NB4 (cell line): ENCODE measurements around the gene LIN7A.

Experiments used
- DNase-seq: peaks from one replicate; pipeline ENCODE4 v3.0.0; 2010; ENCODE audit warnings: low read depth
- H3K4me3 ChIP-seq: one replicate; pipeline ENCODE4 v1.5.1; 2011; ENCODE audit warnings: mild to moderate bottlenecking, low read depth, low read length, moderate library complexity
- CTCF ChIP-seq: IDR thresholded peaks from one replicate; pipeline ENCODE4 v1.5.1; 2012; ENCODE audit warnings: low read depth, low read length
- MAX ChIP-seq: IDR thresholded peaks from 2 replicates; pipeline ENCODE4 v1.6.1; 2011; ENCODE audit warnings: low read depth, low read length
- MYC ChIP-seq: IDR thresholded peaks from 2 replicates; pipeline ENCODE4 v1.6.1; 2011; ENCODE audit warnings: low read depth, low read length
- POLR2A ChIP-seq: IDR thresholded peaks from 2 replicates; pipeline ENCODE4 v1.6.1; 2011; ENCODE audit warnings: mild to moderate bottlenecking; ENCODE audit not compliant: insufficient read length; ENCODE audit errors: extremely low read depth

Gene LIN7A

GRCh38 chr12:80843969-80844368, 93.8 kb downstream of the LIN7A start:
- no peak overlapping the region for H3K4me3 ChIP-seq
- no peak for DNase-seq
- TF ChIP-seq MYC (no peak), CTCF (no peak), MAX (no peak), POLR2A (no peak)

- H3K4me3 ChIP-seq, result no peak overlapping the region
- DNase-seq, result no peak
- TF ChIP-seq CTCF, result no peak
- TF ChIP-seq MYC, result no peak
- no peak for TF ChIP-seq POLR2A
- TF ChIP-seq MAX, result no peak
Observed at GRCh38 chr12:80838708-80839107, 99.0 kb downstream of the LIN7A start.

GRCh38 chr12:80838024-80838658, 99.6 kb downstream of the LIN7A start:
- TF ChIP-seq POLR2A (no peak), CTCF (no peak), MAX (no peak), MYC (no peak)
- no peak overlapping the region for H3K4me3 ChIP-seq
- no peak for DNase-seq

GRCh38 chr12:80837342-80837978, 100.3 kb downstream of the LIN7A start:
- no peak overlapping the region for H3K4me3 ChIP-seq
- TF ChIP-seq MYC (no peak), MAX (no peak), CTCF (peak; percentile 69)
- peak; percentile 48 for DNase-seq

- DNase-seq, result no peak
- no peak overlapping the region for H3K4me3 ChIP-seq
- TF ChIP-seq MAX (no peak), MYC (no peak), CTCF (no peak), POLR2A (no peak)
Observed at GRCh38 chr12:80834724-80835123, 103.0 kb downstream of the LIN7A start.
